DOHH2 (cell line): ENCODE measurements around the gene MLIP.

Experiments
- H3F3A ChIP-seq: fragments of 200-600 bp; sonication (generic), shearing (Covaris generic); 2 replicates; pipeline ENCODE4 v1.6.0; 2016; ENCODE audit warnings: antibody characterized with exemption, mild to moderate bottlenecking; ENCODE audit not compliant: control insufficient read depth, insufficient read depth
- H3K27ac ChIP-seq: fragments of 200-600 bp; sonication (generic); 2 replicates; pipeline ENCODE4 v1.5.1; 2014; ENCODE audit warnings: low read depth, mild to moderate bottlenecking, low read length, moderate library complexity
- H3K27me3 ChIP-seq: fragments of 200-600 bp; sonication (generic); 2 replicates; pipeline ENCODE4 v1.6.1; 2014; ENCODE audit warnings: mild to moderate bottlenecking, low read length, mixed read lengths; ENCODE audit not compliant: control insufficient read depth
- H3K36me3 ChIP-seq: fragments of 200-600 bp; sonication (generic); 2 replicates; pipeline ENCODE4 v1.6.1; 2014; ENCODE audit warnings: mild to moderate bottlenecking, low read length, moderate library complexity, mixed read lengths; ENCODE audit not compliant: control insufficient read depth
- H3K4me1 ChIP-seq: fragments of 200-600 bp; sonication (generic); 2 replicates; pipeline ENCODE4 v1.6.1; 2014; ENCODE audit warnings: mild to moderate bottlenecking, low read length, mixed read lengths; ENCODE audit not compliant: control insufficient read depth
- H3K4me2 ChIP-seq: fragments of 200-600 bp; sonication (generic); 2 replicates; pipeline ENCODE4 v1.6.0; 2014; ENCODE audit warnings: mild to moderate bottlenecking, low read length, moderate library complexity
- H3K4me3 ChIP-seq: fragments of 200-600 bp; sonication (generic); 2 replicates; pipeline ENCODE4 v1.5.1; 2014; ENCODE audit warnings: mild to moderate bottlenecking, low read length, mixed read lengths
- H3K79me2 ChIP-seq: fragments of 200-600 bp; sonication (generic); 2 replicates; pipeline ENCODE4 v1.6.1; 2014; ENCODE audit warnings: mild to moderate bottlenecking, low read length, mixed read lengths; ENCODE audit not compliant: control insufficient read depth
- H3K9me2 ChIP-seq: fragments of 200-600 bp; sonication (generic); replicated peaks from 2 replicates; pipeline ENCODE4 v1.6.1; 2014; ENCODE audit warnings: mild to moderate bottlenecking, low read length, mixed read lengths; ENCODE audit not compliant: control insufficient read depth
- H3K9me3 ChIP-seq: fragments of 200-600 bp; sonication (generic); 2 replicates; pipeline ENCODE4 v1.6.1; 2014; ENCODE audit warnings: antibody characterized with exemption, low read length, mixed read lengths; ENCODE audit not compliant: control insufficient read depth, insufficient read depth
- H4K20me1 ChIP-seq: fragments of 200-600 bp; sonication (generic); 2 replicates; pipeline ENCODE4 v1.6.0; 2014; ENCODE audit warnings: low read depth, mild to moderate bottlenecking, antibody characterized with exemption, low read length, moderate library complexity; ENCODE audit not compliant: control insufficient read depth, insufficient read depth
- CTCF ChIP-seq: fragments of 200-600 bp; sonication (generic); IDR thresholded peaks from one replicate; pipeline ENCODE4 v1.5.1; 2014; ENCODE audit warnings: antibody characterized with exemption, mild to moderate bottlenecking, low read depth, low read length; ENCODE audit not compliant: poor library complexity, severe bottlenecking
- EZH2phosphoT487 ChIP-seq: fragments of 200-600 bp; sonication (generic); IDR thresholded peaks from 2 replicates; pipeline ENCODE4 v1.6.1; 2017; ENCODE audit warnings: borderline replicate concordance, mild to moderate bottlenecking, antibody characterized with exemption, low read length, moderate library complexity, mixed read lengths

The MLIP gene

GRCh38 chr6:54254886-54255285 is 143.6 kb downstream of the MLIP start:
- Histone ChIP-seq H3K27me3 (no peaks in the 10 kb centered on the region), H4K20me1 (no peaks in the 10 kb centered on the region), H3K27ac (no peak overlapping the region), H3F3A (no peaks in the 10 kb centered on the region), H3K9me2 (no peaks in the 10 kb centered on the region), H3K4me3 (no peak overlapping the region), H3K9me3 (no peaks in the 10 kb centered on the region; the same call in 1 of the 2 replicates), H3K79me2 (no peaks in the 10 kb centered on the region), H3K4me1 (no peaks in the 10 kb centered on the region), H3K4me2 (no peak overlapping the region), H3K36me3 (no peaks in the 10 kb centered on the region)
- no peak for TF ChIP-seq CTCF
- no peak for TF ChIP-seq EZH2phosphoT487

- H3K27me3 ChIP-seq: no peaks in the 10 kb centered on the region
- H3K36me3 ChIP-seq: no peaks in the 10 kb centered on the region
- H3K9me3 ChIP-seq: no peaks in the 10 kb centered on the region; the same call in 1 of the 2 replicates
- H3K79me2 ChIP-seq: no peaks in the 10 kb centered on the region
- H4K20me1 ChIP-seq: no peaks in the 10 kb centered on the region
- H3K27ac ChIP-seq: no peak overlapping the region
- no peak overlapping the region for H3K4me3 ChIP-seq
- TF ChIP-seq CTCF: no peak
- TF ChIP-seq EZH2phosphoT487: no peak
- H3K4me1 ChIP-seq: no peaks in the 10 kb centered on the region
- no peaks in the 10 kb centered on the region for H3F3A ChIP-seq
- H3K9me2 ChIP-seq: no peaks in the 10 kb centered on the region
- H3K4me2 ChIP-seq: no peak overlapping the region
Measured at GRCh38 chr6:54255886-54256285, 144.6 kb downstream of the MLIP start.

- H3K9me2 ChIP-seq: no peaks in the 10 kb centered on the region
- H3K4me1 ChIP-seq: no peaks in the 10 kb centered on the region
- no peak for TF ChIP-seq EZH2phosphoT487
- no peak for TF ChIP-seq CTCF
- no peaks in the 10 kb centered on the region for H3F3A ChIP-seq
- no peak overlapping the region for H3K4me2 ChIP-seq
- no peaks in the 10 kb centered on the region for H3K9me3 ChIP-seq
- H4K20me1 ChIP-seq: no peaks in the 10 kb centered on the region
- no peaks in the 10 kb centered on the region for H3K79me2 ChIP-seq
- no peak overlapping the region for H3K4me3 ChIP-seq
- no peaks in the 10 kb centered on the region for H3K27me3 ChIP-seq
- H3K27ac ChIP-seq: no peak overlapping the region
- no peaks in the 10 kb centered on the region for H3K36me3 ChIP-seq
Measured at GRCh38 chr6:54260025-54260424, 148.8 kb downstream of the MLIP start.

- Histone ChIP-seq H3K79me2 (no peaks in the 10 kb centered on the region), H3K9me2 (no peaks in the 10 kb centered on the region), H3K27me3 (no peaks in the 10 kb centered on the region), H4K20me1 (no peaks in the 10 kb centered on the region), H3K9me3 (no peaks in the 10 kb centered on the region), H3K27ac (no peak overlapping the region), H3F3A (no peaks in the 10 kb centered on the region), H3K4me1 (no peaks in the 10 kb centered on the region), H3K36me3 (no peaks in the 10 kb centered on the region), H3K4me3 (no peak overlapping the region), H3K4me2 (no peak overlapping the region)
- TF ChIP-seq CTCF (no peak), EZH2phosphoT487 (no peak)
Measured at GRCh38 chr6:54262499-54262898, 151.3 kb downstream of the MLIP start.
